ENCODE results near the gene MCM5.

DNA sequence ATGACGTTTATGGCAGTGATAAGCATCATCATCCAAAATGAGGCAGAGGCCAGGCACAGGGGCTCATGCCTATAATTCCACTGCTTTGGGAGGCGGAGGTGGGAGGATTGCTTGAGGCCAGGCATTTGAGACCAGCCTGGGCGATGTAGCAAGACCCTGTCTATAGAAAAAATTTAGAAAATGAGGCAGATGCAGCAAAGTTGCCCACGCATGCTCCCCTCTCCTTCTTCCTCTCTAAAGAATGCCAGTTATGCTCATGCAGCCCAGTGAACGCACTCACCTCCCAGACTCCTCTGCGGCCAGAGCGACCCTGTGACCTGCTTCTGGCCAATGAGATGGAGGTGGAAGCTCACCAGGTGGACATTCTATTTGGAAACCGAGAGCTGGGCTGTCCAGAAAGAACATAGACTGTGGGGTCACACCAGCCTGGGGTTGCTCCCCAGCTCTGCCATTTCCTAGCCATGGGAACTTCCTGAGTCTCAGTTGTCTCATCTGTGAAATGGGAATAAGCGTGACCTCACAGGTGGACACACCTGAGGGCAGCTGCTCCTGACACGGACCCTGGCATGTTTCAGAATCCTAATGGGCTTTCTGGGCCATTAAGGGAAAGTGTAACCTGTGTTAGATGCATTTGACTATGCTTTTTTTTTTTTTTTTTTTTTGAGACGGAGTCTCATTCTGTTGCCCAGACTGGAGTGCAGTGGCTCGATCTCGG, 44.9 kb downstream of the MCM5 start:
- TF ChIP-seq CTCF (conservative IDR thresholded peaks at IDR 0.05; ENCODE audit: low read depth, low read length) = no peak
- TF ChIP-seq EZH2 (IDR thresholded peaks at IDR 0.05; ENCODE audit: low read length, unreplicated experiment) = no peak

All from PC-3 (cell line).